Activated gamma-delta T cell (primary cell): ENCODE results near the gene QSOX2.

Source experiments
- DNase-seq: peaks from one replicate; lab custom pipeline; 2025; lab: John Stamatoyannopoulos, UW

QSOX2 gene

GRCh38 chr9:136222906-136223285 is 22.7 kb downstream of the QSOX2 start:
- DNase-seq, result no peak

- DNase-seq, result no peak
Observed at GRCh38 chr9:136222166-136222905, 23.3 kb downstream of the QSOX2 start.

GRCh38 chr9:136220017-136220729 is 25.4 kb downstream of the QSOX2 start:
- DNase-seq, result no peak

GRCh38 chr9:136219276-136219675 is 26.3 kb downstream of the QSOX2 start:
- no peak for DNase-seq

- DNase-seq, result no peak
Observed at GRCh38 chr9:136218673-136219072, 26.9 kb downstream of the QSOX2 start.

- DNase-seq, result no peak
Observed at GRCh38 chr9:136218271-136218670, 27.3 kb downstream of the QSOX2 start.

- no peak for DNase-seq
Observed at GRCh38 chr9:136216541-136217244, 28.9 kb downstream of the QSOX2 start.

GRCh38 chr9:136213733-136214132 is 31.9 kb downstream of the QSOX2 start:
- DNase-seq, result no peak

GRCh38 chr9:136212345-136212950 is 33.2 kb downstream of the QSOX2 start:
- no peak for DNase-seq

- DNase-seq, result no peak
Observed at GRCh38 chr9:136211441-136212344, 33.9 kb downstream of the QSOX2 start.

- DNase-seq, result no peak
Observed at GRCh38 chr9:136211006-136211405, 34.6 kb downstream of the QSOX2 start.

GRCh38 chr9:136210276-136210675 is 35.3 kb downstream of the QSOX2 start:
- DNase-seq, result no peak

- DNase-seq, result no peak
Observed at GRCh38 chr9:136209786-136210185, 35.8 kb downstream of the QSOX2 start.

- no peak for DNase-seq
Observed at GRCh38 chr9:136209232-136209631, 36.4 kb downstream of the QSOX2 start.

- no peak for DNase-seq
Observed at GRCh38 chr9:136208675-136209074, 36.9 kb downstream of the QSOX2 start.

GRCh38 chr9:136207616-136208015 is 38.0 kb downstream of the QSOX2 start:
- DNase-seq, result no peak

GRCh38 chr9:136206602-136207275 is 38.9 kb downstream of the QSOX2 start:
- no peak for DNase-seq

GRCh38 chr9:136205707-136205992 is 40.0 kb downstream of the QSOX2 start:
- DNase-seq, result no peak

GRCh38 chr9:136204838-136205706 is 40.5 kb downstream of the QSOX2 start, which contains the start of gene LHX3:
LHX3 (minus strand) TSS chr9:136205128; CDS start chr9:136205012, 116 bp downstream.
- DNase-seq, result no peak
